BLaER1 treated with 17β-estradiol and CSF1 and Interleukin-3, amounts not matched to agents 10 nM and 100 nM (cell line): Measurements from ENCODE around the gene SMOC2.

Source experiments
- H3K27ac ChIP-seq, 11 experiments: shearing (Covaris generic); formaldehyde crosslinking; 2 replicates each; pipeline ENCODE4 v1.8.1; 2022
- H3K27me3 ChIP-seq, 11 experiments: shearing (Covaris generic); formaldehyde crosslinking; 2 replicates each; pipeline ENCODE4 v1.8.1; 2022
- H3K36me3 ChIP-seq, 11 experiments: shearing (Covaris generic); formaldehyde crosslinking; 2 replicates each; pipeline ENCODE4 v1.8.1; 2022
- H3K4me1 ChIP-seq, 10 experiments: shearing (Covaris generic); formaldehyde crosslinking; 2 replicates each; pipeline ENCODE4 v1.8.1; 2022
- H3K4me2 ChIP-seq, 11 experiments: shearing (Covaris generic); formaldehyde crosslinking; 2 replicates each; pipeline ENCODE4 v1.8.1; 2022
- H3K4me3 ChIP-seq, 10 experiments: shearing (Covaris generic); formaldehyde crosslinking; 2 replicates each; pipeline ENCODE4 v1.8.1; 2022
- H3K9ac ChIP-seq, 11 experiments: shearing (Covaris generic); formaldehyde crosslinking; 2 replicates each; pipeline ENCODE4 v1.8.1; 2022
- H3K9me3 ChIP-seq, 11 experiments: shearing (Covaris generic); formaldehyde crosslinking; replicated peaks in 1 of 11; 2 replicates each; pipeline ENCODE4 v1.8.1; 2022
- H4K20me1 ChIP-seq, 11 experiments: shearing (Covaris generic); formaldehyde crosslinking; 2 replicates each; pipeline ENCODE4 v1.8.1; 2022
- Cebpa-rat ChIP-seq, 11 experiments: shearing (Covaris generic); IDR thresholded peaks; 2 replicates each; pipeline ENCODE4 v1.8.1; 2022

SMOC2 gene

GRCh38 chr6:168619560-168620314 is 178.8 kb downstream of the SMOC2 start:
- no peaks in the 10 kb centered on the region for H3K27me3 ChIP-seq
- no peak overlapping the region for H3K4me3 ChIP-seq
- peaks cover 25 to 38% (median 34%) of the 10 kb centered on the region in 11 experiments for H3K9me3 ChIP-seq
- no peaks in the 10 kb centered on the region for H3K36me3 ChIP-seq
- H4K20me1 ChIP-seq = no peaks in the 10 kb centered on the region
- no peak overlapping the region for H3K9ac ChIP-seq
- H3K27ac ChIP-seq = peak overlapping the region in 1 of 11 experiments; percentile 13; a peak in 1 of 22 replicates
- no peak for TF ChIP-seq Cebpa-rat (IDR thresholded peaks at IDR 0.05)
- H3K4me2 ChIP-seq = peak overlapping the region; percentile 33 to 63 (median 53); a peak in 21 of 22 replicates
- peaks cover 0 to 13% (median 10%) of the 10 kb centered on the region in 10 experiments; a peak in 18 of 20 replicates for H3K4me1 ChIP-seq

GRCh38 chr6:168620578-168620977 is 179.6 kb downstream of the SMOC2 start:
- H3K9me3 ChIP-seq = peaks cover 16 to 31% (median 28%) of the 10 kb centered on the region in 11 experiments
- no peak overlapping the region for H3K4me3 ChIP-seq
- H3K4me1 ChIP-seq = peaks cover 0 to 13% (median 10%) of the 10 kb centered on the region in 10 experiments; a peak in 18 of 20 replicates
- no peak overlapping the region for H3K9ac ChIP-seq
- H3K27me3 ChIP-seq = no peaks in the 10 kb centered on the region
- H3K27ac ChIP-seq = no peak overlapping the region
- no peak overlapping the region for H3K4me2 ChIP-seq
- H3K36me3 ChIP-seq = no peaks in the 10 kb centered on the region
- H4K20me1 ChIP-seq = no peaks in the 10 kb centered on the region
- TF ChIP-seq Cebpa-rat (IDR thresholded peaks at IDR 0.05) = no peak

- no peak for TF ChIP-seq Cebpa-rat (IDR thresholded peaks at IDR 0.05)
- peaks cover 0 to 13% (median 10%) of the 10 kb centered on the region in 10 experiments; a peak in 18 of 20 replicates for H3K4me1 ChIP-seq
- H3K4me2 ChIP-seq = no peak overlapping the region
- H3K27me3 ChIP-seq = no peaks in the 10 kb centered on the region
- no peak overlapping the region for H3K9ac ChIP-seq
- peaks cover 15 to 30% (median 24%) of the 10 kb centered on the region in 11 experiments for H3K9me3 ChIP-seq
- no peak overlapping the region for H3K4me3 ChIP-seq
- H3K27ac ChIP-seq = no peak overlapping the region
- no peaks in the 10 kb centered on the region for H4K20me1 ChIP-seq
- no peaks in the 10 kb centered on the region for H3K36me3 ChIP-seq
Measured at GRCh38 chr6:168623736-168624135, 182.8 kb downstream of the SMOC2 start.

GRCh38 chr6:168624540-168624939 is 183.6 kb downstream of the SMOC2 start:
- H3K27ac ChIP-seq = no peak overlapping the region
- TF ChIP-seq Cebpa-rat (IDR thresholded peaks at IDR 0.05) = no peak
- no peaks in the 10 kb centered on the region for H3K27me3 ChIP-seq
- H3K4me1 ChIP-seq = peaks cover 0 to 6% (median 4%) of the 10 kb centered on the region in 10 experiments; a peak in 18 of 20 replicates
- H3K4me3 ChIP-seq = no peak overlapping the region
- peaks cover 15 to 30% (median 24%) of the 10 kb centered on the region in 11 experiments for H3K9me3 ChIP-seq
- H3K36me3 ChIP-seq = no peaks in the 10 kb centered on the region
- no peak overlapping the region for H3K9ac ChIP-seq
- H4K20me1 ChIP-seq = no peaks in the 10 kb centered on the region
- H3K4me2 ChIP-seq = no peak overlapping the region

- no peaks in the 10 kb centered on the region for H3K27me3 ChIP-seq
- no peaks in the 10 kb centered on the region for H4K20me1 ChIP-seq
- no peak for TF ChIP-seq Cebpa-rat (IDR thresholded peaks at IDR 0.05)
- no peak overlapping the region for H3K4me2 ChIP-seq
- H3K4me1 ChIP-seq = peaks cover 0 to 2% (median under 1%) of the 10 kb centered on the region in 10 experiments; a peak in 5 of 20 replicates
- H3K9me3 ChIP-seq = peaks cover 15 to 30% (median 24%) of the 10 kb centered on the region in 11 experiments
- H3K27ac ChIP-seq = no peak overlapping the region
- H3K36me3 ChIP-seq = no peaks in the 10 kb centered on the region
- H3K4me3 ChIP-seq = no peak overlapping the region
- H3K9ac ChIP-seq = no peak overlapping the region
Measured at GRCh38 chr6:168624948-168625347, 184.0 kb downstream of the SMOC2 start.

GRCh38 chr6:168625602-168626001 is 184.6 kb downstream of the SMOC2 start:
- Histone ChIP-seq H3K4me3 (no peak overlapping the region), H3K4me1 (no peaks in the 10 kb centered on the region), H3K27me3 (no peaks in the 10 kb centered on the region), H3K4me2 (no peak overlapping the region), H3K36me3 (no peaks in the 10 kb centered on the region), H3K27ac (no peak overlapping the region), H3K9ac (no peak overlapping the region), H4K20me1 (no peaks in the 10 kb centered on the region), H3K9me3 (peaks cover 13 to 24% (median 22%) of the 10 kb centered on the region in 11 experiments)
- no peak for TF ChIP-seq Cebpa-rat (IDR thresholded peaks at IDR 0.05)

- H3K4me3 ChIP-seq = no peak overlapping the region
- H3K9me3 ChIP-seq = peaks cover 8 to 19% (median 17%) of the 10 kb centered on the region in 11 experiments
- no peak overlapping the region for H3K9ac ChIP-seq
- no peaks in the 10 kb centered on the region for H3K27me3 ChIP-seq
- H3K4me1 ChIP-seq = no peaks in the 10 kb centered on the region
- no peak overlapping the region for H3K27ac ChIP-seq
- TF ChIP-seq Cebpa-rat (IDR thresholded peaks at IDR 0.05) = no peak
- H3K36me3 ChIP-seq = no peaks in the 10 kb centered on the region
- no peaks in the 10 kb centered on the region for H4K20me1 ChIP-seq
- H3K4me2 ChIP-seq = no peak overlapping the region
Measured at GRCh38 chr6:168626046-168626602, 185.1 kb downstream of the SMOC2 start.

GRCh38 chr6:168627506-168628175 is 186.7 kb downstream of the SMOC2 start:
- H3K36me3 ChIP-seq = no peaks in the 10 kb centered on the region

GRCh38 chr6:168628176-168628553 is 187.2 kb downstream of the SMOC2 start:
- H3K4me3 ChIP-seq = no peak overlapping the region
- H3K27ac ChIP-seq = no peak overlapping the region
- peaks cover 0 to 7% (median 4%) of the 10 kb centered on the region in 11 experiments; a peak in 16 of 22 replicates for H3K9me3 ChIP-seq
- H3K4me2 ChIP-seq = no peak overlapping the region
- no peak overlapping the region for H3K9ac ChIP-seq
- no peak for TF ChIP-seq Cebpa-rat (IDR thresholded peaks at IDR 0.05)
- no peaks in the 10 kb centered on the region for H4K20me1 ChIP-seq
- H3K27me3 ChIP-seq = no peaks in the 10 kb centered on the region
- no peaks in the 10 kb centered on the region for H3K4me1 ChIP-seq
- H3K36me3 ChIP-seq = no peaks in the 10 kb centered on the region

More at GRCh38 chr6:168627506-168628175, 186.7 kb downstream of the SMOC2 start:
- Histone ChIP-seq H3K9ac (no peak overlapping the region), H4K20me1 (no peaks in the 10 kb centered on the region), H3K4me3 (no peak overlapping the region), H3K4me2 (no peak overlapping the region), H3K9me3 (peaks cover 0 to 4% (median 3%) of the 10 kb centered on the region in 11 experiments; a peak in 9 of 22 replicates), H3K27me3 (no peaks in the 10 kb centered on the region), H3K4me1 (no peaks in the 10 kb centered on the region), H3K27ac (no peak overlapping the region)
- TF ChIP-seq Cebpa-rat (IDR thresholded peaks at IDR 0.05) = no peak
